ENCODE results near the gene LAIR1.

LAIR1 gene

GRCh38 chr19:54319892-54320670, 44.6 kb downstream of the LAIR1 start:
- H3K79me2 ChIP-seq (ENCODE audit: insufficient read depth, low read depth): no peaks in the 10 kb centered on the region
- no peak overlapping the region for H3K4me3 ChIP-seq (IDR thresholded peaks at IDR 0.05; ENCODE audit: insufficient read depth, low read depth, low read length)
- H3K36me3 ChIP-seq (ENCODE audit: insufficient read depth): no peaks in the 10 kb centered on the region; the same call in 1 of the 2 replicates
- H3K4me1 ChIP-seq (ENCODE audit: low read depth, poor library complexity, severe bottlenecking): no peaks in the 10 kb centered on the region
- H4K20me1 ChIP-seq (ENCODE audit: insufficient read depth): no peaks in the 10 kb centered on the region
- no peak overlapping the region for H3K27ac ChIP-seq
- no peak for TF ChIP-seq CTCF (conservative IDR thresholded peaks at IDR 0.05; ENCODE audit: low read depth, low read length)
- H3K4me2 ChIP-seq: no peak overlapping the region
- no peak overlapping the region for H3K9ac ChIP-seq
- no peak overlapping the region for H2AFZ ChIP-seq (ENCODE audit: low read depth)
- H3K27me3 ChIP-seq (ENCODE audit: insufficient read depth, low read depth): peaks cover 41% of the 10 kb centered on the region

- TF ChIP-seq CTCF (conservative IDR thresholded peaks at IDR 0.05; ENCODE audit: low read depth, low read length): no peak
- Histone ChIP-seq H3K79me2 (ENCODE audit: insufficient read depth, low read depth) (no peaks in the 10 kb centered on the region), H3K27ac (no peak overlapping the region), H3K9ac (no peak overlapping the region), H3K36me3 (ENCODE audit: insufficient read depth) (no peaks in the 10 kb centered on the region), H3K27me3 (ENCODE audit: insufficient read depth, low read depth) (peaks cover 50% of the 10 kb centered on the region), H2AFZ (ENCODE audit: low read depth) (no peak overlapping the region), H4K20me1 (ENCODE audit: insufficient read depth) (no peaks in the 10 kb centered on the region), H3K4me3 (IDR thresholded peaks at IDR 0.05; ENCODE audit: insufficient read depth, low read depth, low read length) (no peak overlapping the region), H3K4me2 (no peak overlapping the region), H3K4me1 (ENCODE audit: low read depth, poor library complexity, severe bottlenecking) (no peaks in the 10 kb centered on the region)
Measured at GRCh38 chr19:54319049-54319448, 45.7 kb downstream of the LAIR1 start.

- Histone ChIP-seq H3K79me2 (ENCODE audit: insufficient read depth, low read depth) (no peaks in the 10 kb centered on the region), H3K4me1 (ENCODE audit: low read depth, poor library complexity, severe bottlenecking) (no peaks in the 10 kb centered on the region), H2AFZ (ENCODE audit: low read depth) (no peak overlapping the region), H3K27ac (no peak overlapping the region), H4K20me1 (ENCODE audit: insufficient read depth) (no peaks in the 10 kb centered on the region), H3K27me3 (ENCODE audit: insufficient read depth, low read depth) (peaks cover 57% of the 10 kb centered on the region), H3K9ac (no peak overlapping the region), H3K36me3 (ENCODE audit: insufficient read depth) (no peaks in the 10 kb centered on the region), H3K4me2 (no peak overlapping the region), H3K4me3 (IDR thresholded peaks at IDR 0.05; ENCODE audit: insufficient read depth, low read depth, low read length) (no peak overlapping the region)
- no peak for TF ChIP-seq CTCF (conservative IDR thresholded peaks at IDR 0.05; ENCODE audit: low read depth, low read length)
Measured at GRCh38 chr19:54317965-54318240, 46.8 kb downstream of the LAIR1 start.

GRCh38 chr19:54317108-54317964, 47.4 kb downstream of the LAIR1 start:
- Histone ChIP-seq H3K79me2 (ENCODE audit: insufficient read depth, low read depth) (no peaks in the 10 kb centered on the region), H3K4me2 (no peak overlapping the region), H3K27ac (no peak overlapping the region), H3K9ac (no peak overlapping the region), H3K4me3 (IDR thresholded peaks at IDR 0.05; ENCODE audit: insufficient read depth, low read depth, low read length) (no peak overlapping the region), H2AFZ (ENCODE audit: low read depth) (no peak overlapping the region), H3K4me1 (ENCODE audit: low read depth, poor library complexity, severe bottlenecking) (no peaks in the 10 kb centered on the region), H3K27me3 (ENCODE audit: insufficient read depth, low read depth) (peaks cover 62% of the 10 kb centered on the region), H3K36me3 (ENCODE audit: insufficient read depth) (no peaks in the 10 kb centered on the region), H4K20me1 (ENCODE audit: insufficient read depth) (no peaks in the 10 kb centered on the region)
- no peak for TF ChIP-seq CTCF (conservative IDR thresholded peaks at IDR 0.05; ENCODE audit: low read depth, low read length)

Data from KMS-11 (cell line).